ENCODE measurements around the gene ZIC1. TPM values are rescaled to one million over a fixed set of nuclear protein-coding genes. Genes with fewer than 3 reads are reported as not detected.

The ZIC1 gene
- total RNA-seq, 1 donor from 2014 or later, result not detected

GRCh38 chr3:147364771-147365170 lies 44.4 kb upstream of the ZIC1 start:
- no peaks in the 10 kb centered on the region for H3K36me3 Mint-ChIP-seq (ENCODE audit: unreplicated experiment)
- no peak for DNase-seq
- TF ChIP-seq, protein P1, sequence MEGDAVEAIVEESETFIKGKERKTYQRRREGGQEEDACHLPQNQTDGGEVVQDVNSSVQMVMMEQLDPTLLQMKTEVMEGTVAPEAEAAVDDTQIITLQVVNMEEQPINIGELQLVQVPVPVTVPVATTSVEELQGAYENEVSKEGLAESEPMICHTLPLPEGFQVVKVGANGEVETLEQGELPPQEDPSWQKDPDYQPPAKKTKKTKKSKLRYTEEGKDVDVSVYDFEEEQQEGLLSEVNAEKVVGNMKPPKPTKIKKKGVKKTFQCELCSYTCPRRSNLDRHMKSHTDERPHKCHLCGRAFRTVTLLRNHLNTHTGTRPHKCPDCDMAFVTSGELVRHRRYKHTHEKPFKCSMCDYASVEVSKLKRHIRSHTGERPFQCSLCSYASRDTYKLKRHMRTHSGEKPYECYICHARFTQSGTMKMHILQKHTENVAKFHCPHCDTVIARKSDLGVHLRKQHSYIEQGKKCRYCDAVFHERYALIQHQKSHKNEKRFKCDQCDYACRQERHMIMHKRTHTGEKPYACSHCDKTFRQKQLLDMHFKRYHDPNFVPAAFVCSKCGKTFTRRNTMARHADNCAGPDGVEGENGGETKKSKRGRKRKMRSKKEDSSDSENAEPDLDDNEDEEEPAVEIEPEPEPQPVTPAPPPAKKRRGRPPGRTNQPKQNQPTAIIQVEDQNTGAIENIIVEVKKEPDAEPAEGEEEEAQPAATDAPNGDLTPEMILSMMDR (IDR thresholded peaks at IDR 0.05; ENCODE audit: partially characterized antibody, unreplicated experiment), result no peak
- peaks cover 2% of the 10 kb centered on the region for H3K9me3 Mint-ChIP-seq (ENCODE audit: unreplicated experiment)
- H3K27ac Mint-ChIP-seq (ENCODE audit: unreplicated experiment), result no peak overlapping the region
- H3K4me1 Mint-ChIP-seq (ENCODE audit: low read depth, unreplicated experiment), result peaks cover 5% of the 10 kb centered on the region
- H3K27me3 Mint-ChIP-seq (ENCODE audit: unreplicated experiment), result peaks cover 34% of the 10 kb centered on the region
- H3K4me3 Mint-ChIP-seq (ENCODE audit: unreplicated experiment), result no peak overlapping the region

- Mint-ChIP-seq H3K36me3 (ENCODE audit: unreplicated experiment) (no peaks in the 10 kb centered on the region), H3K4me1 (ENCODE audit: low read depth, unreplicated experiment) (peaks cover 4% of the 10 kb centered on the region), H3K27ac (ENCODE audit: unreplicated experiment) (no peak overlapping the region), H3K4me3 (ENCODE audit: unreplicated experiment) (no peak overlapping the region), H3K9me3 (ENCODE audit: unreplicated experiment) (no peaks in the 10 kb centered on the region), H3K27me3 (ENCODE audit: unreplicated experiment) (peaks cover 31% of the 10 kb centered on the region)
- no peak for DNase-seq
- TF ChIP-seq, protein P1 (IDR thresholded peaks at IDR 0.05; ENCODE audit: partially characterized antibody, unreplicated experiment), result no peak
Measured at GRCh38 chr3:147365196-147366115, 43.7 kb upstream of the ZIC1 start.

DNA sequence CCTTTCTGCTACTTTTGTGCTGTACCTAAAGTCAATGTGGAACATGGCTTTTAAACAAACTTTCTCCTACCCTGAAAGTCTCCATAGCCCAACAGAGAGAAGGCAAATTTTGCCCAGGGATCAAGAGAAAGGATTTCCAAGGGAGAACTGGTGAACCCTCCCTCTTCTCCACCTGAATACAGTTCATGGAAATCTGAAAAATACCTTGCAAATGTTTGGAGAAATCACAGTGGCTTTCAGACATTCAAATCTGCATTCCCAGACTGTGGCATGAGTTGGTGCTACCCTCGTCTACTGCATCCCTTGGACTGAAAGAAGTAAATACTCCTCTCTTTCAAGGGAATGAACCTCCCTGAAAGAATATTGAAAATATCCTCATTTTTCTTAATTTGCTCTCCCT lies 41.5 kb upstream of the ZIC1 start:
- Mint-ChIP-seq H3K27ac (ENCODE audit: unreplicated experiment) (no peak overlapping the region), H3K36me3 (ENCODE audit: unreplicated experiment) (no peaks in the 10 kb centered on the region), H3K9me3 (ENCODE audit: unreplicated experiment) (no peaks in the 10 kb centered on the region), H3K27me3 (ENCODE audit: unreplicated experiment) (peaks cover 35% of the 10 kb centered on the region), H3K4me3 (ENCODE audit: unreplicated experiment) (no peak overlapping the region), H3K4me1 (ENCODE audit: low read depth, unreplicated experiment) (no peaks in the 10 kb centered on the region)
- TF ChIP-seq, protein P1 (IDR thresholded peaks at IDR 0.05; ENCODE audit: partially characterized antibody, unreplicated experiment), result no peak
- no peak for DNase-seq

- no peaks in the 10 kb centered on the region for H3K4me1 Mint-ChIP-seq (ENCODE audit: low read depth, unreplicated experiment)
- no peak overlapping the region for H3K27ac Mint-ChIP-seq (ENCODE audit: unreplicated experiment)
- no peak for DNase-seq
- H3K36me3 Mint-ChIP-seq (ENCODE audit: unreplicated experiment), result no peaks in the 10 kb centered on the region
- H3K27me3 Mint-ChIP-seq (ENCODE audit: unreplicated experiment), result peaks cover 38% of the 10 kb centered on the region
- no peaks in the 10 kb centered on the region for H3K9me3 Mint-ChIP-seq (ENCODE audit: unreplicated experiment)
- H3K4me3 Mint-ChIP-seq (ENCODE audit: unreplicated experiment), result no peak overlapping the region
- TF ChIP-seq, protein P1 (IDR thresholded peaks at IDR 0.05; ENCODE audit: partially characterized antibody, unreplicated experiment), result no peak
Measured at GRCh38 chr3:147368151-147368550, 41.0 kb upstream of the ZIC1 start.

GRCh38 chr3:147368561-147369221 lies 40.5 kb upstream of the ZIC1 start:
- Mint-ChIP-seq H3K4me3 (ENCODE audit: unreplicated experiment) (no peak overlapping the region), H3K27me3 (ENCODE audit: unreplicated experiment) (peaks cover 41% of the 10 kb centered on the region), H3K27ac (ENCODE audit: unreplicated experiment) (no peak overlapping the region), H3K4me1 (ENCODE audit: low read depth, unreplicated experiment) (no peaks in the 10 kb centered on the region), H3K9me3 (ENCODE audit: unreplicated experiment) (no peaks in the 10 kb centered on the region), H3K36me3 (ENCODE audit: unreplicated experiment) (no peaks in the 10 kb centered on the region)
- no peak for DNase-seq
- TF ChIP-seq, protein P1 (IDR thresholded peaks at IDR 0.05; ENCODE audit: partially characterized antibody, unreplicated experiment), result no peak

All from glutamatergic neuron (in vitro differentiated cells).